ENCODE results near the gene C19orf38.

Gene C19orf38

DNA sequence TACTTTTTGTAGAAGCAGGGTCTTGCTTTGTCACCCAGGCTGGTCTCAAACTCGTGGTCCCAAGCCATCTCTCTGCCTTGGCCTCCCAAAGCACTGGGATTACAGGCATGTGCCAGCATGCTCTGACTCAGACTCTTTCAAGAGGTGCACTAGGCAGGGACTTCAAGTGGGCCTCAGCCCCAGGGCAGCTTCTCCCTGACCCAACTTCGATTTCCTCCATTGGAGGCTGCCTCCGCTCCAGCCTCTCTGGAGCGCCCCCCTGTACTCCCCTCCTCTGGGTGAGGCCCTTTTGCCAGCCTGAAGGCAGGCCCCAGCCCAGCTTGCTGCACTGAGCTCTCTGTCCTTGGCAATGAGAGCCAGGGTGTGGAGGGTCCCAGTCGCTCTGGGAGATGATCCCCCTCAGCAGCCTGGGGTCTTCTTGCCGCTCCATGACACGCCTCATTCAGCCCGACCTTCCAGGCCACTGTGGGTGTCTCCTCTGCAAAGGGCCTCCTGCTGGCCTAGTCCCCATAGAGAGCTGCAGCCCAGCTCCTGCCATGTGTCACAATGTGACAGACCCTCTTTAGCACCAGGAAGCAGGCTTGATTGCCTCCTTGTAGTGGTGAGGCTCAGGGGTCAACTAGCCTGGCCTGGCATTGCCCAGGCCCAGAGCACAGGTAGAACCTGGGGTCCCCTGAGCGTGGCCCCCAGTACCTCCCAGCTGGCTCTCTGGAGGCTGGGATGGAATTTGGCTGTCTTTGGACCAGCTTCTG lies 39.6 kb downstream of the C19orf38 start:
- DNase-seq: no peak
- TF ChIP-seq POLR2A (IDR thresholded peaks at IDR 0.05; ENCODE audit: low read length): no peak
- no peak for TF ChIP-seq GATA1 (IDR thresholded peaks at IDR 0.05; ENCODE audit: low read depth, low read length)

GRCh38 chr19:10888421-10888866 lies 40.2 kb downstream of the C19orf38 start:
- no peak for TF ChIP-seq GATA1 (IDR thresholded peaks at IDR 0.05; ENCODE audit: low read depth, low read length)
- TF ChIP-seq POLR2A (IDR thresholded peaks at IDR 0.05; ENCODE audit: low read length): no peak
- no peak for DNase-seq

DNA sequence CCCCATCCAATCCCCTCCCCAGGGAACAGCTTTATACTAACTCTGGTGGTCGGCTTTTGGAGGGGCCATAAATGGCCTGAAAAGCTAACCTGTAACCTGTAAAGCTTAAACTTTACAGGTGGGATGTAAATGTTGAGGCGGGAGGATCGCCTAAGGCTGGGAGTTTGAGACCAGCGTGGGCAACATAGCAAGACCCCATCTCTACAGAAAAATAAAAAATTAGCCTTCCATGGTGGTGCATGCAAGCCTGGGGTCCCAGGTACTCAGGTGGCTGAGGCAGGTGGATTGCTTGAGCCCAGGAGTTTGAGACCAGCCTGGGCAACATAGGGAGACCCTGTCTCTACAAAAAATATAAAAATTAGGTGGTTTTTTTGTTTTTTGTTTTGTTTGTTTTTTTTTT lies 41.7 kb downstream of the C19orf38 start:
- DNase-seq: no peak
- TF ChIP-seq GATA1 (IDR thresholded peaks at IDR 0.05; ENCODE audit: low read depth, low read length): no peak
- no peak for TF ChIP-seq POLR2A (IDR thresholded peaks at IDR 0.05; ENCODE audit: low read length)

- TF ChIP-seq POLR2A (IDR thresholded peaks at IDR 0.05; ENCODE audit: low read length) (no peak), GATA1 (IDR thresholded peaks at IDR 0.05; ENCODE audit: low read depth, low read length) (no peak)
- no peak for DNase-seq
Observed at GRCh38 chr19:10891405-10892086, 43.3 kb downstream of the C19orf38 start.

GRCh38 chr19:10892256-10892655 lies 44.0 kb downstream of the C19orf38 start:
- TF ChIP-seq POLR2A (IDR thresholded peaks at IDR 0.05; ENCODE audit: low read length): no peak
- TF ChIP-seq GATA1 (IDR thresholded peaks at IDR 0.05; ENCODE audit: low read depth, low read length): no peak

GRCh38 chr19:10894911-10895213 lies 46.6 kb downstream of the C19orf38 start:
- no peak for TF ChIP-seq GATA1 (IDR thresholded peaks at IDR 0.05; ENCODE audit: low read depth, low read length)

More at GRCh38 chr19:10892256-10892655, 44.0 kb downstream of the C19orf38 start:
- DNase-seq: no peak

GRCh38 chr19:10895363-10895762 lies 47.1 kb downstream of the C19orf38 start:
- no peak for DNase-seq
- TF ChIP-seq POLR2A (IDR thresholded peaks at IDR 0.05; ENCODE audit: low read length): no peak
- no peak for TF ChIP-seq GATA1 (IDR thresholded peaks at IDR 0.05; ENCODE audit: low read depth, low read length)

More at GRCh38 chr19:10894911-10895213, 46.6 kb downstream of the C19orf38 start:
- no peak for DNase-seq

GRCh38 chr19:10895920-10896319 lies 47.7 kb downstream of the C19orf38 start:
- TF ChIP-seq GATA1 (IDR thresholded peaks at IDR 0.05; ENCODE audit: low read depth, low read length) (no peak), POLR2A (IDR thresholded peaks at IDR 0.05; ENCODE audit: low read length) (no peak)
- no peak for DNase-seq

GRCh38 chr19:10896851-10897526 lies 48.8 kb downstream of the C19orf38 start:
- DNase-seq: peak; percentile 50 to 57
- TF ChIP-seq GATA1 (IDR thresholded peaks at IDR 0.05; ENCODE audit: low read depth, low read length) (no peak), POLR2A (IDR thresholded peaks at IDR 0.05; ENCODE audit: low read length) (no peak)

GRCh38 chr19:10898633-10899032 lies 50.4 kb downstream of the C19orf38 start:
- TF ChIP-seq POLR2A (IDR thresholded peaks at IDR 0.05; ENCODE audit: low read length): no peak
- TF ChIP-seq GATA1 (IDR thresholded peaks at IDR 0.05; ENCODE audit: low read depth, low read length): no peak

DNA sequence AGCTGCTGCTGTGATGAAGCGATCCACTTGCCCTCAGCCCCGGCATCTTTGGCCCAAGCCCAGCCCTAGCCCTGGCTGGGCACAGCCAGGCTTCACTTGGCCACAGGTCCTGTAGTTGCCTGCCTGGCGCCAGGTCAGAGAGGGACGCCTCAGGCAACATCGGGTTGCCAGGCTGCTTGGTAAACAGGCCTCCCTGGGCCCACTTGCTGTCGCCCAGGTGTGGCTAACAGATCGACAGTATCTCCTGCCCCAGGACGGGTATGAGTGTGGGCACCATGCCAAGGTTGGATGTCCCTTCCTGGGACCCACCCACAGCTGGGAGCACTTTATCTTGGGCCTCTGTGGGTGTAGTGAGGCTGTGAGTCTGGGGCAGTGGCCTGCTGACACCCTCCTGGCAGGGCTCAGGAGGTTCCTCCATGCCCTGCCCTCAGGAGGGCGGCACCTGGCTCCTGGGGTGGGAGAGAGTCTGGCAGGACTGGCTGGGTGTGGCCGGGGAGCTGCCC lies 51.0 kb downstream of the C19orf38 start:
- TF ChIP-seq GATA1 (IDR thresholded peaks at IDR 0.05; ENCODE audit: low read depth, low read length) (peak; percentile 84), POLR2A (IDR thresholded peaks at IDR 0.05; ENCODE audit: low read length) (peak; percentile 61)
- DNase-seq: peak; percentile 96 to 99

More at GRCh38 chr19:10898633-10899032, 50.4 kb downstream of the C19orf38 start:
- DNase-seq: no peak

GRCh38 chr19:10907925-10908324 lies 59.7 kb downstream of the C19orf38 start:
- TF ChIP-seq POLR2A (IDR thresholded peaks at IDR 0.05; ENCODE audit: low read length): no peak
- TF ChIP-seq GATA1 (IDR thresholded peaks at IDR 0.05; ENCODE audit: low read depth, low read length): no peak
- DNase-seq: no peak

- DNase-seq: no peak
- TF ChIP-seq GATA1 (IDR thresholded peaks at IDR 0.05; ENCODE audit: low read depth, low read length): no peak
- TF ChIP-seq POLR2A (IDR thresholded peaks at IDR 0.05; ENCODE audit: low read length): no peak
Observed at GRCh38 chr19:10908380-10908960, 60.3 kb downstream of the C19orf38 start.
